ENCODE measurements around the gene MATN1.
A peak's percentile ranks its signal among the peaks of the same experiment; 100 is the strongest.

MATN1 gene

DNA sequence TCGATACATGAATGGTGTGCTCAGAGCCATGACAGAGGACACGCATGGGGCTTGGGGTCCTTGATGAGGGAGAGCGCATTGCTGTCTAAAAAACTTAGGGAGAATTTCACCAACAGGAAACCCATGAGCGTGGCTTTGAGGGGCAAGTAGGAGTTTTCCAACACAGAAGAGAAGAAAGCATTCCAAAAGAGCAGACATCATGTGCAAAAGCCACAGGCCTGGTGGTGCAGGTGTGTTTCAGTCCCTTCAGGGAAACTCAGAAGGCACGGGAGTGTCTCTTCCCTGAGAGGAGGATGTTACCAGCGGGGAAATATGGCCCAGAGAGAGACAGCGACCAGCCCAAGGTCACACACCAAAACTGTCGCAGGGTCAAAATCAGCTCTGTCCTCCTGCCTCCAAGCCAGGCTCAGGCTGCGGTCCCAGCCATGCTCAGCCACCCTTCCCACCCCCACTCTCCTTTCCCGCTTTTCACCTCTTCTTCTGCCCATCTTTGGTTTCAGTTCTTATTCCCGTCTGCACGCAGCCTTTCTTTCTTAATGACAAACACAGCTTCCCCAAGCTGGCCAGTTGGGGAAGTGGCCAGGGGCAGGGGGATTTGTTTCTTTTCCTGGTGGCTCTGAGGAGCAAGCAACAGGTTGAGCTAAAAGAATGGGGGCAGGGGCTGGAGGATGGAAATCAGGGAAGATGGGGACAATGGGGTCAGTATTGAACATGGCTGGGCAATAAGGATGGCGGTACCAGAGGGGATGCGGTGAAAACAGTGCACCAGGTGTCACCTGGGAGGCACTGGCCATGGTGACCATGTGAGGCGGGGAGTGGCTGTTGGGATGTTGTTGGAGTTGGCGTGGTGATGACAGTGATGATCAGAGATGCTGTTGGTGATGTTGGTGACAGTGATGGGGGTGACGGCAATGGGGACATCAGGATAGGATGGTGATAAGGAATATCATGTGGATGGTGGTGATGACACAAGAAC lies 23.9 kb upstream of the MATN1 start:
- DNase-seq = peak in 6 of 42 donors; percentile 7 to 46 (median 26)
- intact Hi-C loops (cut with DNase I) = no loop called here

DNA sequence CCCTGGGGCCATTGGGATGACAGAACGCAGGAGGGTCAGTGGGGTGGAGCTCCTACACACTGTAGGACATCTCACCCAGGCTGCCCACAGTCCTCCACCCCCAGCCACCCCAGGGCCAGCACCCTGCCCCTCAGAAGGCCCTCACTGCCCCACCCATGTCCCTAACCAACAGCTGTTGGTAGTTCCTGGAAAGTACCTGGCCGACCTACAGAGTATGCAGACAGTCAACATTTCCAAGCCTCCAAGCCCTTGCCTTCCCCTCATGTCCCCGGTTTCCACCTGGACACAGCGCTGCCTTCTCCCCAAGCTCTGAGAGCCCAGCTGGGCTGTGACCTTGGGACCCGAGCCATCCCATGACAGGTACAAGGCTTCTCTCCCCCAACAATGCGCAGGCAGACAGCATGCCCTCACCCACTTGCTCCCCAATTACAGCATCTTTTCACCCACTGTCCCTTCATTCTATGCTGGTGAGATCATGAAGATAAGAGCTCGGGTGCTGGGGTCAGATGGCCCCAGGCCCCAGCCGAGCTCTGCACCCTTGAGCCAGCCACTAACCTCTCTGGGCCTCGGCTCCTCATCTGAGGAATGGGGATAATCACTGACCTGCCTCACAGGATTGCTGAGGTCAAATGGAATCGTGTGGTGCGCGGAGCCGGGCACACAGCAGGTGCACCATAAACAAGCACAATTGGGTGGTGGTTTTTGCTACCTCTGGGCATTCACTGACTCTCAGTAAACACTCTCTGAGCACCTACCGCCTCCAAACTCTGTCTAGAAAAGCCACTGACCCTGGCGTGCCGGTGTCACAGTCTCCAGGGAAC lies 23.0 kb upstream of the MATN1 start:
- intact Hi-C loops (cut with DNase I) = no loop called here
- no peak for DNase-seq

DNA sequence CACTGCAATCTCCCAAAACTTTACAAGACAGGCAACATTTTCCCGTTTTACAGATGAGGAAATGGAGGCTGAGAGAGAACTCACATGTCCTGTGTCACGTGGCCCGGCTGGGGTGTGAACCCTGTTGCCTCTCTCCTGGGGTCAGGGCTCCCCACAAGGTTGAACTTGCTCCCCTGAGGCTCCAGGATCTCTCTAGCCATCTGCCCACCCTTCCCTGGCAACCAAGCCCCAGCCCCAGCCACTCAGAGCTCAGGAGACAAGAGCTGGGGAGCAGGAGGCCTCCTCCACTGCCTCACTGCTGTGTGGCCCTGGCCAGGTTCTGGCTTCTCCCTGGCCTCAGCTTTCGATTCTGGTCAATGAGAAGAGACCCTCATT lies 22.4 kb upstream of the MATN1 start:
- no peak for DNase-seq
- intact Hi-C loops (cut with DNase I) = no loop called here

DNA sequence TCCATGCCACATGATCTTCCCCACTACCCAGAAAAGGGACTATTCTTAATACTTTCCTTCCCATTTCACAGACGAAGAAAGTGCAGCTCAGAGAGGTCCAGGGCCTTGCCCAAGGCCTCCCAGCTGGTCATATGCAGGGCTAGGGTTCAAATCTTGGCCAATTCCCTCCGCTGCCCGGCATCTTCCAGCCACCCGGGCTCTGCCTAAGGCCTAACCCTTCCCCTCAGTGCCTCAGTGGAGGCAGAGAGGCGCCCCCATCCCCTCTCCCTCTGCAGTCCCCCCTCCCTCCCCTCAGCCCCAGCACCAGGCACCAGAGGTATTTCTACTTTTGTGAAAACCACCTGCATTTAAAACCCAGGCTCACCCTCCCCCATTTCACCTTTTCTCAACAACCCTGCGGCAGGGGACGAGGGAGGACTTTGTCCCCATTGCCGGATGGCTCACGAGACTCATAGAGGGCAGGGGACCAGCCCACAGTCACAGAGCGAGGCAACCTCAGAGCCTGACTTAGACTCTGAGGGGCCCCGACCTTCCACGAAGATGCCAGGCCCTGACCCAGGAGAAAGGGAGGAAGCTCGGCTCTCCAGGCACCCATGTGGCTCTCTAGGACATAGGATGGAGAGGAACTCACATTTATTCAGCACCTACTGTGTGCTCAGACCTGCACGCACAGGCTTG lies 21.9 kb upstream of the MATN1 start:
- DNase-seq = no peak
- intact Hi-C loops (cut with DNase I) = no loop called here

DNA sequence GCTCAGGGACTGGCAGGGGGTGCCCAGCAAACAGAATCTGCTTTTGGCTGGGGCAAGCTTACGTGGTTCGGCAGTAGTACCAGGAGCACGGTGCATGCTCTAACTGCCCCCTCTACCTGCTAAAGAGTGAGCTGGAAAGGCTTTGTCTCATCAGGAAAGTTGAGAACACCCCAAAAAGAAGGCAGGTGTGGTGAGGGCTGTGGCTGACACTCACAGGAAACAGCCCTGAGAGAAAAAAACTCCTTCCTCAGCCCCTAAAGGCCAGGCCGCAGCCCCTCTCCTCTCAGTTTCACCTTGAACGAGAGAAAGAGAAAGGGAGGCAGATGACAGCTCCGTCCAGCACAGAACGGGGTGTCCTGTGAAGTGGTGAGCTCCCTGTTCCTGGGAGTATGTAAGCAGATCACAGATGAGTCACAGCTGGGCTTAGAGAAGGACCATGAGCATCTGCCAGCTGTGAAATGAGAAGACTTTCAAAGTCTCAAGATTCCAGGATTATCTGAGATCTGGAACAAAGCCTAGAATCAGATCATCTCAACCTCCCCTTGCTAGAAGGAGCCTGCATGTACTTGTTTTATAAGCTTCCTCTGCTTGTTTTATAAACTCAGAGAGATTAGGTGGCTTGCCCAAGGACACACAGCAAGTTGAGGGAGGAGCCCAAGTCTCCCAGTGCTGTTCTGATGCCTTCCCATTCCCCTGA lies 20.8 kb upstream of the MATN1 start:
- intact Hi-C loops (cut with DNase I) = no loop called here
- no peak for DNase-seq

DNA sequence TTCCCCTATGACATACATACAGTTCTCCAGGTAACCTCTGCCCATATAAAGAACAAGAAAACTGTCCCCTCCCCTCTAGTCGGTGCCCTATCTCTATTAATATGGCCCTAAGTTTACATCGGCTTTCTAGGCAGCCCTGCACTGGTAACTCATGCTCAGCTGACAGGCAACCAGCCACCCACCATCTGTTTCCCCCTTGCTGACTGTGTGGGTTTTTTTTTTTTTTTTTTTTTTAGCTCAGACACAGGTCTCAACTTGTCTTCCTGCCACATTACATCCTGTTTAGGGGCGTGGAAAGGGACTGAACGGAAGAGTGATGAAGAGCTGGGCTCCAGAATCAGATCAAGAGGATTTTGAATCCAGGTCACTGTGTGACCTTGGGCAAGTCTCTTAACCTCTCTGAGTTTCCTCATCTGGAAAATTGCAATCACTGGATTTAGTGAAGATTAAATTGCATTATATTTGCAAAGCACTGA lies 20.2 kb upstream of the MATN1 start:
- DNase-seq = peak in 2 of 42 donors; percentile 28 to 49
- intact Hi-C loops (cut with DNase I) = no loop called here

DNA sequence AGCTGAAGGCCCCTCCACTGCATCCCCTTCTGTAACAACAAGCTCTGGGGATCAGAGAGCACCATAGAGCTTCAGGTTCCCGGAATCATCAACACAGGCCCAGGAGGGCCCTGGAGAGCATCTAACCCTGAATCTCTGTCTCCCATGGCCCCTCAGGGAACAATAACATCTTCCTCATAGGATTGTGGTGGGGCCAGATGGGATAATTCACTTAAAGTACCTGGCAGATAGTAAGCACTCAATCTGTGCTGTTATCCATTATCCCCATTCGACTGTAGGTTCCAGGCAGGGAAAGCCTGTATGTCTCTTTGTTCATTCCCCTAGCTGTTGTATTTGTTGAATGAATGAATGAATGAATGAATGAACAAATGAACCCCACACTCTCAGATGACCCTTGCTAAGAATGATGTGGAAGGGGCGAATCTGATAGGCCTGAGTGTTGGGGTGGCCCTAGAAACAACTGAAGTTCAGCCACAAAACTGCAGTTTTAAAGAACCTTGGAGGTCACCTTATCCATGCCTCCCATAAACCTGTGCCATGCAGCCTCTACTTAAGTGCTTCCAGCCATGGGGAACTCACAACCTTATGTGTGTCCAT lies 19.7 kb upstream of the MATN1 start:
- intact Hi-C loops (cut with DNase I) = no loop called here
- no peak for DNase-seq

- DNase-seq = no peak
- intact Hi-C loops (cut with DNase I) = no loop called here
Measured at GRCh38 chr1:30742300-30742962, 19.0 kb upstream of the MATN1 start.

- intact Hi-C loops (cut with DNase I) = no loop called here
- no peak for DNase-seq
Measured at GRCh38 chr1:30741239-30741894, 18.0 kb upstream of the MATN1 start.

GRCh38 chr1:30740251-30741238 lies 17.2 kb upstream of the MATN1 start:
- DNase-seq = no peak
- intact Hi-C loops (cut with DNase I) = no loop called here

DNA sequence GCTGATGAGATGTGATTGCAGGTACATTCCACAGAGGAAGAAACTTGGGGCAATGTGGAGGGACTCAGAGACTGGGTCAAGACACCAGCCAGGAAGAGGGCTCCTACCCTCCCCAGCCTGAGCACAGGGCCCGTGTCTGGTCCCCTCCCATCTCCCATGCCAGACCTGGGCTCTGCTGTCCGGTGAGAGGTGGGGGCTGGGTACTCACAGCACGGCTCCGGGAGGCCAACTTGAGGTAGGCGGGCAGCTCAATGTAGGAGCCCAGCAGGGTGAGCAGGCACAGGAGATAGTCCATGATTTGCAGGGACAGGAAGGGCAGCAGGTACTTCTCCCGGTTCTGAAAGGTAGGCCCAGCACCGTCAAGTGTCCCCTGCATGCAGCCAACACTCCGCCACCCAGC lies 16.2 kb upstream of the MATN1 start:
- DNase-seq = no peak
- intact Hi-C loops (cut with DNase I) = no loop called here

DNA sequence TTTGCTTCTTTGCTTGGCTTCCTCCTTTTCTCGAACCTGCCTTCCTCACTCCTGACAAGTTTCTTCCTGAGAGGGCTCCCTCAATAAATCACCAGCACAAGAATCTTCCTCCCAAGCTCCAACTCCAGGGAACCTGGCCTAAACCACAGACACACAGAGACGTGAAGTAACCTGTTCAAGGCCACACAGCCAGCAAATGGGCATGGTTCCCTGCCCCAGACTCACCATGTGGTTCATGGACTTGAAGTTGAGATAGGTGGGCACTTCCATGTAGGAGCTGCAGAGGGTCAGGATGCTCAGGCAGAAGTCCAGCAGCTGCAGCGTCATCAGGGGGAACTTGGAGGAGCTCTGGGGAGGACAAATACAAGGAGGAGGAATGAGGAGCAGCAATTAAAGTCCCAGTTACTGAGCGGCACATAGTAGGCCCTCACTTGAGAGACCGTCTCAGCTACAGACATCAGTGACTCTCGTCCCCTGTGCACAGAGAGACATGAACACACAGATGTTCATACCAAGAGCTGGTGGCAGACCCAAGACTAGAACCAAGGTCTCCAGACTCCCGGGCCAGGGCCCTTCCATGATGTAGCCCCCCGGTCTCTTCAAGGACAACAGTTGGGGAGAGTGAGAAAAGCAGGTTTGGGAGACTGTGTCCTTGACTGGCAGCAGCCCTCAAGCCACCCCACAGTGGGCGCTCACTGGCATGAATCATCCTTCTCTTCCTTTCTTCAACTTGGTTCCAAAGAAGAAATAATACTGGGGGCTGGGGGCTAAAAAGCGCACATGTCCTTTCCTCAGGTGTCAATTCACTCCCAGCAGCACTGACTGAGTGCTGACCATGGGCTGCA lies 15.6 kb upstream of the MATN1 start:
- DNase-seq = no peak
- intact Hi-C loops (cut with DNase I) = no loop called here

DNA sequence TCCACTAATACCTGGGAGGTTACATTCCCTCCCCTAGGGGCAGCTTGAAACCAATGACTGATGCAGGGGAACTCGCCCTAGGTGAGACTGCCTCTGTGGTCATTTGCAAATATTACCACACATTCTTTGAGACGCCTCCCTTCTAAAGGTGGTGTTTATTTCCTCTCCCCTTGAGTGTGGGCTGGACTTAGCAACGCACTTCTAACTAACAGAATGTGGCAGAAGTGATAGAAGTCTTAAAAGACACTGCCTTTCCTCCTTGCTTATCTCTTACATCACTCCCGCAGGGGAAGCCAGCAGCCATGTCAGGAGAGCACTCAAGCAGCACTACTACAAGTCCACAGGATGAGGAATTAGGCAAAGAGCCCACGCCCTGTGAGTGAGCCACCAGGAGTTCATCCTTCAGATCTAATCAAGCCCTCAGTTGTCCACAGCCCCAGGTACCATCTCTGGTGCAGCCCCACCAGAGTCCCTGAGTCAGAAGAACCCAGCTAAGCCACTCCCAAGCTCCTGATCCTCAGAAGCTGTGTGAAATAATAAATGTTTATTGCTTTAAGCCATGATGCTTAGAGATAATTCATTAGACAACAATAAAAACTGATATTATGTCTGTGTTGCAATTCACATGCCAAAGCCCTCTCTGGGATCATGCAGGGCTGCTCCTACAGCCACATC lies 14.8 kb upstream of the MATN1 start:
- intact Hi-C loops (cut with DNase I) = no loop called here
- DNase-seq = no peak

DNA sequence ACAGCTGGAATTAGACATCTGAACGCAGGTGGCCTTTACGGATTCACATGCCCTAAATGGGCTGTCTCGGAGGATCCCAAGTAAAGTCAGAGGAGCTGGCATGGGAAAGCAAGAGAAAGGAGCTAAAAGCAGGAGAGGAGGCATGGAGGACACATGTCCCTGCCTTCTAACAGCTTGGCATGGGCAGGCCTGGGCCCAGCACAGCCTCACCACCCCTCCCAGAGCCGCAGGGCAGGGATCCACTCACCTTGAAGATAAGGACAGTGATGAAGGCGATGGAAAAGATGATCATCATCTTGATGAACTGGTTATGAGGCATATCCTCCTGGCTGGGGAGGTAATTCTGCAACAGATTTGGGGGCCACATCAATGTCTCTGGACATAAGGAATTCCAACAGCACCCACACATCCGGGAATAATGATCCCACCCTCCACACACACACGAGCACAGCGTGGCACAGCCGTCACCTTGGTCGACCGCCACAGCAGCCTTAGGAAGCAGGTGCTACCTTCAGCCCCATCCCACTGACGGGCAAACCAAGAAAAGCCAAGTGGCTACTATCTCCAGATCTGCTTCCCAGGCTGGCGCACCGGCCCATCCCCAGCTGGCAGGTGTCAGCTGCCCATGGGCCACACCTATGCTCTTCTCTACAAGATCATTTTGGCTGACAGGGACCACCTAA lies 14.1 kb upstream of the MATN1 start:
- no peak for DNase-seq
- intact Hi-C loops (cut with DNase I) = no loop called here
